Colonic mucosa (tissue), 4 donors: ENCODE measurements around the gene DGKI. TPM values are rescaled to one million over a fixed set of nuclear protein-coding genes. Genes with fewer than 3 reads are reported as not detected.

ENCODE experiments used
- DNase-seq: peaks from one replicate; pipeline ENCODE4 v3.0.0-alpha.2; 2020
- H3K27ac ChIP-seq: fragments of 200-600 bp; one replicate; pipeline ENCODE4 v1.8.0; 2021
- H3K27me3 ChIP-seq: fragments of 200-600 bp; one replicate; pipeline ENCODE4 v1.8.0; 2021
- H3K36me3 ChIP-seq: fragments of 200-600 bp; one replicate; pipeline ENCODE4 v1.8.0; 2021
- H3K4me1 ChIP-seq: fragments of 200-600 bp; one replicate; pipeline ENCODE4 v1.8.0; 2021; ENCODE audit warnings: mild to moderate bottlenecking
- H3K4me3 ChIP-seq: fragments of 200-600 bp; one replicate; pipeline ENCODE4 v1.8.0; 2021
- H3K9ac ChIP-seq, 2 donors: one replicate each; pipeline ENCODE4 v1.7.0; 2013; ENCODE audit warnings: control low read depth in 2 of 2, low read depth in 2 of 2, low read length in 2 of 2
- H3K9me3 ChIP-seq: fragments of 200-600 bp; one replicate; pipeline ENCODE4 v1.8.0; 2021
- intact Hi-C: fragments of 100-400 bp; cut with DNase I; formaldehyde crosslinking; loops from one replicate; pipeline ENCODE4 v1.14.1; 2022
- total RNA-seq, 2 donors: library from RNA; stranded (reverse); fragmentation: NEBNext Ultra II Directional in 1 of 2; extraction: Animal tissue kit (Norgen Biotek cat#: 25700) in 1 of 2; gene quantifications; one replicate each; pipeline ENCODE4 v1.2.1, GENCODE V29; 2021
- TF ChIP-seq, protein P1 (sequence below): fragments of 200-600 bp; IDR thresholded peaks from one replicate; pipeline ENCODE4 v1.8.0; 2022; ENCODE audit warnings: antibody characterized with exemption, mild to moderate bottlenecking
- donor health status: healthy.
- donor health status: DM: no; HTN: no; CAD: no.
- donor health status: DM: no; HTN: no; CAD: no.

Gene DGKI
- total RNA-seq, 2 donors from 2014 or later = 0.35 to 0.67 TPM

DNA sequence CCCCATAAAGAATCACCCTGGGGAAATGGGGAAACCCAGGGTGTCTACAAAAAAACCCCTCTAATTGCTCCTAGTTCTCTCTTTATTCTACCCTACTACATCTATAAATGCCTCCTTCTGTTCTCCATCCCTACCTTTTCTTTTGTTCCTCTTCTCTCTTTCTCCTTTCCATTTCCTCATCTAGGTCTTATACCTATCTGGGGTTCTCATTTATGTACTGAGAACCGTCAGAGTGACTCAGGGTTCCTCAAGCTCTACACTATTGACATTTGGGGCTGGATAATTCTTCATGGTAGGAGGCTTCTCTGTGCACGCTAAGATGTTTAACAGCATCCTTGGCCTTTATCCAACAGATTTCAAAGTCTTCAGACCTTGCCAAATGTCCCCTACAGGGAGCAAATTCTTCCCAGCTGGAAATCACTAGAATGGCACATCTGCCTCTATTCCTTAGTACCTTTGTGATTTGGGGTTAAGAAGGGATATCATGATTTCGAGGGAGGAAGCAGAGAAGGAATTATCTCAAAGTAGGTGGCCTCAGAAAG, 365.9 kb downstream of the DGKI start:
- Histone ChIP-seq H3K36me3 (no peaks in the 10 kb centered on the region), H3K27me3 (no peaks in the 10 kb centered on the region)
- TF ChIP-seq, protein P1, sequence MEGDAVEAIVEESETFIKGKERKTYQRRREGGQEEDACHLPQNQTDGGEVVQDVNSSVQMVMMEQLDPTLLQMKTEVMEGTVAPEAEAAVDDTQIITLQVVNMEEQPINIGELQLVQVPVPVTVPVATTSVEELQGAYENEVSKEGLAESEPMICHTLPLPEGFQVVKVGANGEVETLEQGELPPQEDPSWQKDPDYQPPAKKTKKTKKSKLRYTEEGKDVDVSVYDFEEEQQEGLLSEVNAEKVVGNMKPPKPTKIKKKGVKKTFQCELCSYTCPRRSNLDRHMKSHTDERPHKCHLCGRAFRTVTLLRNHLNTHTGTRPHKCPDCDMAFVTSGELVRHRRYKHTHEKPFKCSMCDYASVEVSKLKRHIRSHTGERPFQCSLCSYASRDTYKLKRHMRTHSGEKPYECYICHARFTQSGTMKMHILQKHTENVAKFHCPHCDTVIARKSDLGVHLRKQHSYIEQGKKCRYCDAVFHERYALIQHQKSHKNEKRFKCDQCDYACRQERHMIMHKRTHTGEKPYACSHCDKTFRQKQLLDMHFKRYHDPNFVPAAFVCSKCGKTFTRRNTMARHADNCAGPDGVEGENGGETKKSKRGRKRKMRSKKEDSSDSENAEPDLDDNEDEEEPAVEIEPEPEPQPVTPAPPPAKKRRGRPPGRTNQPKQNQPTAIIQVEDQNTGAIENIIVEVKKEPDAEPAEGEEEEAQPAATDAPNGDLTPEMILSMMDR = no peak

DNA sequence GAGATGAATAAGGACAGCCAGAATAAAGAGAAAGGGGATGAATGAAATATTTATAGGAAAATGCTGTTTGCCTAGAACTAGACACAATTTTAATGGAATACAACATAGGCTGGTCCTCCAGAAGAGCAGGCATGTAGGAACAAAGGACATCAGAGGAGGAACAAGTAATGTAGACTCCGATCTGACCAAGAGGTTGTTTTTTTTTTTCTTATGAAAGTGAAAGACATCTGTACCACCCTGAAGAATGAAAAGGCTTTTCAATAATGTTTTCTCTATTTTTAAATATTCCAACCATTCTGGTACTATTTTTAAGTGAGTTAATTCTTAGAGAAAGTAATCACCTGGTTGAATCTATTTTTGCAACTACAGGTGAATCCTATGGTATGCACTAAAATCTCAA, 366.4 kb downstream of the DGKI start:
- intact Hi-C loops = no loop called here
- H3K4me3 ChIP-seq = no peak overlapping the region
- no peaks in the 10 kb centered on the region for H3K36me3 ChIP-seq
- no peak for DNase-seq
- H3K9ac ChIP-seq = no peak overlapping the region
- H3K27ac ChIP-seq = no peak overlapping the region
- no peaks in the 10 kb centered on the region for H3K9me3 ChIP-seq
- TF ChIP-seq, protein P1 = no peak
- H3K27me3 ChIP-seq = no peaks in the 10 kb centered on the region
- H3K4me1 ChIP-seq = no peaks in the 10 kb centered on the region

More for the DNA sequence above, 365.9 kb downstream of the DGKI start:
- no peak for DNase-seq
- Histone ChIP-seq H3K9ac (no peak overlapping the region), H3K4me3 (no peak overlapping the region), H3K27ac (no peak overlapping the region), H3K4me1 (no peaks in the 10 kb centered on the region), H3K9me3 (no peaks in the 10 kb centered on the region)
- intact Hi-C loops = no loop called here

GRCh38 chr7:137476937-137477336, 369.8 kb downstream of the DGKI start:
- Histone ChIP-seq H3K9me3 (no peaks in the 10 kb centered on the region), H3K36me3 (no peaks in the 10 kb centered on the region), H3K27ac (no peak overlapping the region), H3K4me1 (no peaks in the 10 kb centered on the region), H3K4me3 (no peak overlapping the region), H3K9ac (no peak overlapping the region), H3K27me3 (no peaks in the 10 kb centered on the region)
- no peak for DNase-seq
- intact Hi-C loops = no loop called here
- TF ChIP-seq, protein P1 = no peak

GRCh38 chr7:137475966-137476365, 370.8 kb downstream of the DGKI start:
- TF ChIP-seq, protein P1 = no peak
- intact Hi-C loops = no loop called here
- H3K36me3 ChIP-seq = no peaks in the 10 kb centered on the region
- no peaks in the 10 kb centered on the region for H3K9me3 ChIP-seq
- H3K27ac ChIP-seq = no peak overlapping the region
- no peak overlapping the region for H3K9ac ChIP-seq
- H3K4me3 ChIP-seq = no peak overlapping the region
- H3K27me3 ChIP-seq = no peaks in the 10 kb centered on the region
- H3K4me1 ChIP-seq = no peaks in the 10 kb centered on the region
- no peak for DNase-seq

- Histone ChIP-seq H3K27ac (no peak overlapping the region), H3K4me1 (no peaks in the 10 kb centered on the region), H3K9me3 (no peaks in the 10 kb centered on the region), H3K27me3 (no peaks in the 10 kb centered on the region), H3K4me3 (no peak overlapping the region), H3K9ac (no peak overlapping the region), H3K36me3 (no peaks in the 10 kb centered on the region)
- intact Hi-C loops = no loop called here
- TF ChIP-seq, protein P1 = no peak
- DNase-seq = no peak
Observed at GRCh38 chr7:137474540-137475026, 372.2 kb downstream of the DGKI start.
